HFF-Myc (cell line): ENCODE data around the gene APRT.

Source experiments
- DNase-seq: peaks from one replicate; pipeline ENCODE4 v3.0.0-alpha.2; 2011; ENCODE audit warnings: low read depth; ENCODE audit errors: extremely low read depth
- H3K4me3 ChIP-seq: replicated peaks from 2 replicates; pipeline ENCODE4 v1.5.1; 2011; ENCODE audit warnings: low read depth, mild to moderate bottlenecking, control low read depth, low read length
- CTCF ChIP-seq: IDR thresholded peaks from 2 replicates; pipeline ENCODE4 v1.5.1; 2012; ENCODE audit warnings: mild to moderate bottlenecking, low read depth, low read length, control low read depth; ENCODE audit errors: missing control alignments

Gene APRT

GRCh38 chr16:88783391-88784073 lies 28.2 kb downstream of the APRT start:
- TF ChIP-seq CTCF = no peak
- DNase-seq = no peak
- peak overlapping the region; percentile 79 for H3K4me3 ChIP-seq

GRCh38 chr16:88782454-88783390 lies 29.0 kb downstream of the APRT start:
- DNase-seq = no peak
- peak overlapping the region; percentile 79 for H3K4me3 ChIP-seq
- TF ChIP-seq CTCF = no peak

GRCh38 chr16:88781140-88782077 lies 30.3 kb downstream of the APRT start:
- TF ChIP-seq CTCF = no peak
- peak overlapping the region; percentile 79; the same call in 1 of the 2 replicates for H3K4me3 ChIP-seq
- DNase-seq = no peak

GRCh38 chr16:88780142-88781062 lies 31.3 kb downstream of the APRT start:
- H3K4me3 ChIP-seq = no peak overlapping the region
- no peak for TF ChIP-seq CTCF
- DNase-seq = no peak

DNA sequence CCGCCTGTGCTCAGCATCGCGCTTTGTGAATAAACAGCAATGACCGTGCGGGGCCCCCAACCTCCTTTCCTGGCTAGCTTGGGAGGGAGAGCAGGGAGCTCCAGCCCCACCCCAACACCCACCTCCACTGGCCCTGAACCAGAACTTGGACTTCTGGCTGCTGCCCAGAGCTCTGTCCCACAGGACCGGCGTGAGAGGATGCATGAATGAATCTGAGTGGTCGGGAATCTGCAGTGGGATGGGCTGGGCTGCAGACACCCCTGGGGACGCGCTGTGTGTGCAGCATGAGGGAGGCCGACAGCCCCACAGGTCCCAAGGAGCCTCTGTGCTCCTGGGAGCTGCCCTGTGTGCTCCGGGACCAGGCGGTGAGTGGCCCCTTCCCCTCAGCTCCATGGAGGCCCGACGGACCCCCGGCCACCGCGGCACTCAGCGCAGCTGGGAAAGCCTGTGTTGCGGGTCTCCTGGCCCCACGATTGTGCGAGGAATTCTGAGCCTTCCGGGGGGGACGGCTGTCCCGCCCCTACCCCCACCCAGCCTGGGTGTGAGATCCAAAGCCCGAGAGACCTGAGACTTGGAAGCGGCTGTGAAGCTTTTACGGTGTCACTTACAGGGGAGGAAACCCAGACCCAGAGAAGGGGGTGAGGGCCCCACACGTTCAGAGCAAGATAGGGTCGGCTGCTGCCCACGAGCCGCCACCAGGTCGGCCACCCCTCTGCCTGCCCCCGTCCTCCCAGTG lies 32.2 kb downstream of the APRT start:
- no peak for DNase-seq
- TF ChIP-seq CTCF = no peak
- no peak overlapping the region for H3K4me3 ChIP-seq
